ENCODE measurements around the gene CHST9.

Gene CHST9

GRCh38 chr18:27130065-27130630 is 55.0 kb downstream of the CHST9 start:
- ChIA-PET POLR2A (no interaction called here), CTCF (no interaction called here)
- no peak for DNase-seq (ENCODE audit: extremely low spot score)
- no peak for TF ChIP-seq TARDBP (IDR thresholded peaks at IDR 0.05)
- TF ChIP-seq HDGF (IDR thresholded peaks at IDR 0.05; ENCODE audit: borderline replicate concordance) = no peak
- no peak for TF ChIP-seq LEF1 (IDR thresholded peaks at IDR 0.05; ENCODE audit: borderline replicate concordance)
- no peak for TF ChIP-seq SUZ12 (IDR thresholded peaks at IDR 0.05)
- no peak for TF ChIP-seq FOXK2 (IDR thresholded peaks at IDR 0.05)
- TF ChIP-seq FOXA1 (IDR thresholded peaks at IDR 0.05) = no peak
- no peak for TF ChIP-seq NFRKB (IDR thresholded peaks at IDR 0.05)
- TF ChIP-seq ELF4 (IDR thresholded peaks at IDR 0.05) = no peak
- no peak for TF ChIP-seq FOXM1 (IDR thresholded peaks at IDR 0.05; ENCODE audit: borderline replicate concordance)
- no peak for TF ChIP-seq SP1 (IDR thresholded peaks at IDR 0.05)
- TF ChIP-seq ARNT (IDR thresholded peaks at IDR 0.05) = no peak

GRCh38 chr18:27124196-27124595 is 60.9 kb downstream of the CHST9 start:
- DNase-seq (ENCODE audit: extremely low spot score) = no peak
- no peak for TF ChIP-seq SP1 (IDR thresholded peaks at IDR 0.05)
- no peak for TF ChIP-seq ZNF384 (IDR thresholded peaks at IDR 0.05)
- TF ChIP-seq TARDBP (IDR thresholded peaks at IDR 0.05) = no peak
- TF ChIP-seq FOXM1 (IDR thresholded peaks at IDR 0.05; ENCODE audit: borderline replicate concordance) = no peak
- TF ChIP-seq LEF1 (IDR thresholded peaks at IDR 0.05; ENCODE audit: borderline replicate concordance) = no peak
- TF ChIP-seq NFRKB (IDR thresholded peaks at IDR 0.05) = no peak
- no peak for TF ChIP-seq CTBP1 (IDR thresholded peaks at IDR 0.05; ENCODE audit: borderline replicate concordance)
- TF ChIP-seq PKNOX1 (IDR thresholded peaks at IDR 0.05) = no peak
- no peak for TF ChIP-seq FOXK2 (IDR thresholded peaks at IDR 0.05)
- TF ChIP-seq ELF4 (IDR thresholded peaks at IDR 0.05) = no peak
- CTCF ChIA-PET = no interaction called here
- POLR2A ChIA-PET = no interaction called here

GRCh38 chr18:27121108-27121507 is 64.0 kb downstream of the CHST9 start:
- no peak for DNase-seq (ENCODE audit: extremely low spot score)
- CTCF ChIA-PET = no interaction called here
- TF ChIP-seq FOXA1 (IDR thresholded peaks at IDR 0.05) = no peak
- TF ChIP-seq PKNOX1 (IDR thresholded peaks at IDR 0.05) = no peak
- no peak for TF ChIP-seq L3MBTL2 (conservative IDR thresholded peaks at IDR 0.05)
- no peak for TF ChIP-seq CTBP1 (IDR thresholded peaks at IDR 0.05; ENCODE audit: borderline replicate concordance)
- no peak for TF ChIP-seq ZNF384 (IDR thresholded peaks at IDR 0.05)
- no peak for TF ChIP-seq ARNT (IDR thresholded peaks at IDR 0.05)
- TF ChIP-seq FOXM1 (IDR thresholded peaks at IDR 0.05; ENCODE audit: borderline replicate concordance) = no peak
- TF ChIP-seq FOXK2 (IDR thresholded peaks at IDR 0.05) = no peak
- no peak for TF ChIP-seq ELF4 (IDR thresholded peaks at IDR 0.05)
- TF ChIP-seq BHLHE40 (IDR thresholded peaks at IDR 0.05; ENCODE audit: borderline replicate concordance) = no peak
- TF ChIP-seq LEF1 (IDR thresholded peaks at IDR 0.05; ENCODE audit: borderline replicate concordance) = no peak
- no peak for TF ChIP-seq NFRKB (IDR thresholded peaks at IDR 0.05)
- TF ChIP-seq HDGF (IDR thresholded peaks at IDR 0.05; ENCODE audit: borderline replicate concordance) = no peak
- no peak for TF ChIP-seq SUZ12 (IDR thresholded peaks at IDR 0.05)
- no peak for TF ChIP-seq TARDBP (IDR thresholded peaks at IDR 0.05)
- no peak for TF ChIP-seq SP1 (IDR thresholded peaks at IDR 0.05)
- POLR2A ChIA-PET = no interaction called here

GRCh38 chr18:27120246-27120645 is 64.9 kb downstream of the CHST9 start:
- TF ChIP-seq ZNF384 (IDR thresholded peaks at IDR 0.05) (no peak), FOXM1 (IDR thresholded peaks at IDR 0.05; ENCODE audit: borderline replicate concordance) (no peak), NFRKB (IDR thresholded peaks at IDR 0.05) (no peak), LEF1 (IDR thresholded peaks at IDR 0.05; ENCODE audit: borderline replicate concordance) (no peak), L3MBTL2 (conservative IDR thresholded peaks at IDR 0.05) (no peak), TARDBP (IDR thresholded peaks at IDR 0.05) (no peak)
- CTCF ChIA-PET = no interaction called here
- POLR2A ChIA-PET = no interaction called here
- DNase-seq (ENCODE audit: extremely low spot score) = no peak

- DNase-seq (ENCODE audit: extremely low spot score) = no peak
- ChIA-PET CTCF (no interaction called here), POLR2A (no interaction called here)
- TF ChIP-seq CTBP1 (IDR thresholded peaks at IDR 0.05; ENCODE audit: borderline replicate concordance) = no peak
- no peak for TF ChIP-seq ZNF384 (IDR thresholded peaks at IDR 0.05)
- TF ChIP-seq PKNOX1 (IDR thresholded peaks at IDR 0.05) = no peak
- TF ChIP-seq BHLHE40 (IDR thresholded peaks at IDR 0.05; ENCODE audit: borderline replicate concordance) = no peak
- no peak for TF ChIP-seq FOXM1 (IDR thresholded peaks at IDR 0.05; ENCODE audit: borderline replicate concordance)
- TF ChIP-seq SUZ12 (IDR thresholded peaks at IDR 0.05) = no peak
- no peak for TF ChIP-seq HDGF (IDR thresholded peaks at IDR 0.05; ENCODE audit: borderline replicate concordance)
- TF ChIP-seq SP1 (IDR thresholded peaks at IDR 0.05) = no peak
- TF ChIP-seq L3MBTL2 (conservative IDR thresholded peaks at IDR 0.05) = no peak
- TF ChIP-seq NFRKB (IDR thresholded peaks at IDR 0.05) = no peak
- no peak for TF ChIP-seq ARNT (IDR thresholded peaks at IDR 0.05)
- no peak for TF ChIP-seq FOXK2 (IDR thresholded peaks at IDR 0.05)
- no peak for TF ChIP-seq LEF1 (IDR thresholded peaks at IDR 0.05; ENCODE audit: borderline replicate concordance)
- TF ChIP-seq FOXA1 (IDR thresholded peaks at IDR 0.05) = no peak
- no peak for TF ChIP-seq TARDBP (IDR thresholded peaks at IDR 0.05)
- no peak for TF ChIP-seq ELF4 (IDR thresholded peaks at IDR 0.05)
Measured at GRCh38 chr18:27118973-27119372, 66.1 kb downstream of the CHST9 start.

GRCh38 chr18:27114842-27115241 is 70.3 kb downstream of the CHST9 start:
- TF ChIP-seq SUZ12 (IDR thresholded peaks at IDR 0.05) (no peak), ELF4 (IDR thresholded peaks at IDR 0.05) (no peak), CTBP1 (IDR thresholded peaks at IDR 0.05; ENCODE audit: borderline replicate concordance) (no peak)
- CTCF ChIA-PET = no interaction called here
- POLR2A ChIA-PET = no interaction called here
- no peak for DNase-seq (ENCODE audit: extremely low spot score)

All from HEK293T (cell line).